Sigmoid colon (tissue), 7 donors: Measurements from ENCODE around the gene NDUFB4. TPM values are rescaled to one million over a fixed set of nuclear protein-coding genes. Genes with fewer than 3 reads are reported as not detected.

Experiments used
- DNase-seq: peaks from one replicate; pipeline ENCODE4 v3.0.0-alpha.2; 2019
- H3K27ac ChIP-seq, 4 donors: fragments of 200-600 bp; sonication (generic); one replicate each; pipeline ENCODE4 v1.5.1; 2016 to 2019; ENCODE audit warnings: mild to moderate bottlenecking in 1 of 4
- H3K27me3 ChIP-seq, 3 donors: fragments of 200-600 bp; sonication (generic); one replicate each; pipeline ENCODE4 v1.5.1; 2019; ENCODE audit warnings: mild to moderate bottlenecking in 1 of 3
- H3K36me3 ChIP-seq, 4 donors: fragments of 200-600 bp; sonication (generic); one replicate each; pipeline ENCODE4 v1.5.1; 2016 to 2019
- H3K4me1 ChIP-seq, 4 donors: fragments of 200-600 bp; sonication (generic); one replicate each; pipeline ENCODE4 v1.5.1; 2017 to 2019
- H3K4me3 ChIP-seq, 4 donors: fragments of 200-600 bp; sonication (generic); one replicate each; pipeline ENCODE4 v1.5.1; 2017 to 2019; ENCODE audit warnings: mild to moderate bottlenecking in 2 of 4, moderate library complexity in 1 of 4
- H3K9me3 ChIP-seq, 4 donors: fragments of 200-600 bp in 3 of 4; sonication (generic) in 3 of 4; one replicate each; pipeline versions ENCODE4 v1.5.1 to v1.6.1; 2013 to 2019
- CTCF ChIP-seq, 4 experiments: fragments of 450-650 bp in 3 of 4; fragments of 200-600 bp in 1 of 4; IDR thresholded peaks; one replicate each; pipeline ENCODE4 v1.5.1; 2016 to 2019; ENCODE audit warnings: antibody characterized with exemption in 4 of 4, mild to moderate bottlenecking in 3 of 4, moderate library complexity in 2 of 4
- EP300 ChIP-seq, 4 donors: sonication (generic); formaldehyde crosslinking; IDR thresholded peaks; one replicate each; pipeline ENCODE4 v1.6.1; 2017; ENCODE audit warnings: antibody characterized with exemption in 4 of 4
- POLR2A ChIP-seq, 2 donors: fragments of 450-650 bp; IDR thresholded peaks; one replicate each; pipeline ENCODE4 v1.6.1; 2016; ENCODE audit warnings: antibody characterized with exemption in 2 of 2, mild to moderate bottlenecking in 2 of 2, moderate library complexity in 2 of 2
- POLR2AphosphoS5 ChIP-seq, 4 donors: sonication (generic); formaldehyde crosslinking; IDR thresholded peaks; one replicate each; pipeline ENCODE4 v1.6.1; 2017; ENCODE audit warnings: antibody characterized with exemption in 4 of 4
- WGBS, 2 donors: extraction: QIAGEN DNeasy Blood & Tissue Kit; methylation state at CpG; one replicate each; pipeline ENCODE4 v1.1.7; 2013; 5-methylcytosine and 5-hydroxymethylcytosine counted together
- intact Hi-C: fragments of 100-400 bp; cut with DNase I; formaldehyde crosslinking; loops from one replicate; pipeline ENCODE4 v1.15.1; 2023
- polyA plus RNA-seq, 3 donors: library from polyadenylated mRNA; stranded (reverse); fragments of 200-250 nt; gene quantifications; one replicate each; pipeline ENCODE4 v1.2.3, GENCODE V29; 2013
- total RNA-seq, 4 donors: library from RNA; depleted of rRNA; stranded (reverse); fragments of >200 nt; gene quantifications; one replicate each; pipeline ENCODE4 v1.1.0, GENCODE V29; 2016
- donor health status: healthy with polysubstance abuse.
- donor health status: Bipolar disorder and iron deficiency.
- donor health status: healthy.

Gene NDUFB4
- total and polyA plus RNA-seq, 7 donors: 72.3 to 335 (median 148) TPM

DNA sequence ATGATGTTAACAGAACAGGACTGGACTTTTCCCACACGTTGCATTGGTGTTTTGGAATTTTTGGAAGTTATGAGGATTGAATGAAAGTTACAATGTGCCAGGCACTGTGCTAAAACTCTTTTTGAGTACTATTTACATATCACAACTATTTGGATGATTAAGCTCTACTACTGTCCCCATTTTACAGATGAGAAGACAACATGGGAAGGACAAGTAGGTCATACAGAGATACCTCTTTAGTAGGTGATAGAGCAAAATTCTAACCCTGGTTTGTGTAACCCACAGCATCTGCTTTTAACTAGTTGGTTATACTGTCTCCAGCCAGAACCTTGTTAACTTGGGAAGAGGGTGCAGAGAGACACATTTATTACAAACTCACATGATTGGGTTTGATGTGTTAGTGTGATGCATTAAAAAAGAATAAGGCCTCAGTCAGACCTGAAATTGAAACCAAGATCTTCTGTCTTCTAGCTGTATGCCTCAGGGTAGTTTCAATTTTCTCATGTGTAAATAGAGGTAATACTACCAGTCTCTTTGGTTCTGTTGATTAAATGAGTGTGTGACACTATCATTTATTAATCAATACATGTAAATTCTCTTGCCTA lies 1.4 kb downstream of the NDUFB4 start:
- Histone ChIP-seq H3K36me3 (peaks cover 0 to 35% (median 8%) of the 10 kb centered on the region in 4 donors), H3K27ac (peak overlapping the region in 3 of 4 donors; percentile 90 to 94 (median 91)), H3K4me3 (peak overlapping the region; percentile 62 to 88 (median 76)), H3K9me3 (no peaks in the 10 kb centered on the region), H3K4me1 (peaks cover 0 to 46% (median 38%) of the 10 kb centered on the region in 4 donors), H3K27me3 (no peaks in the 10 kb centered on the region)
- intact Hi-C loops: loop anchor here (5.0 to 10.0 kb wide), 4 partner anchors 35 to 503 kb away; partner anchors contain the start of genes GSK3B, GTF2E1, RABL3 and STXBP5L
- DNase-seq: no peak
- no peak for TF ChIP-seq EP300 (IDR thresholded peaks at IDR 0.05)
- TF ChIP-seq POLR2AphosphoS5 (IDR thresholded peaks at IDR 0.05): no peak
- TF ChIP-seq POLR2A (IDR thresholded peaks at IDR 0.05): no peak
- TF ChIP-seq CTCF (IDR thresholded peaks at IDR 0.05): no peak
- 16 to 49% methylated on average over 1 of the region's 1 CpG for WGBS, 2 donors

DNA sequence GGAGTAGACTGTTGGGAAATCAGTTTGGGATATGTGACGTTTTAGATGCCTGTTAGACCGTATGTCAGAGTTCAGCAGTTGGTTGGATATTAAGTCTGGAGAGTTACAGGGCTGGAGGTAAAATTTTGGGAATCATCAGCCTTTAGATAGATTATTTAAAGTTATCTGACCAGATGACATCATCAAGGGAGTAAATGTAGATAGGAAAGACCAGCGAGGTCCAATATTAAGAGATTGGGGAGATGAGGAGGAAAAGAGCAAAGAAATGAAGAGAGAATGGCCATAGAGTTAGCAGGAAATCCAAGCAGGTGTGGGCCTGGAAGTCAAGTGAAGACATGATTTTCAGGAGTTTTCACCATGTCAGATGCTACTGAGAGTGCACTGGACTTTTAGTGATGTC lies 3.1 kb downstream of the NDUFB4 start:
- intact Hi-C loops: loop anchor here (5.0 to 10.0 kb wide), 4 partner anchors 37 to 504 kb away; partner anchors contain the start of genes GSK3B, GTF2E1, RABL3 and STXBP5L
- H3K27ac ChIP-seq: peak overlapping the region in 2 of 4 donors; percentile 3 to 55
- H3K4me1 ChIP-seq: peaks cover 0 to 46% (median 38%) of the 10 kb centered on the region in 4 donors
- WGBS, 2 donors: 58 to 86% methylated on average over 3 of the region's 3 CpGs
- TF ChIP-seq EP300 (IDR thresholded peaks at IDR 0.05) (no peak), CTCF (IDR thresholded peaks at IDR 0.05) (no peak), POLR2A (IDR thresholded peaks at IDR 0.05) (no peak), POLR2AphosphoS5 (IDR thresholded peaks at IDR 0.05) (no peak)
- H3K27me3 ChIP-seq: no peaks in the 10 kb centered on the region
- H3K36me3 ChIP-seq: peaks cover 0 to 48% (median 9%) of the 10 kb centered on the region in 4 donors
- no peaks in the 10 kb centered on the region for H3K9me3 ChIP-seq
- DNase-seq: no peak
- no peak overlapping the region for H3K4me3 ChIP-seq

GRCh38 chr3:120601554-120601953 lies 5.4 kb downstream of the NDUFB4 start:
- Histone ChIP-seq H3K4me1 (peaks cover 0 to 42% (median 36%) of the 10 kb centered on the region in 4 donors), H3K27me3 (no peaks in the 10 kb centered on the region), H3K9me3 (no peaks in the 10 kb centered on the region), H3K36me3 (peaks cover 0 to 48% (median 9%) of the 10 kb centered on the region in 4 donors), H3K4me3 (no peak overlapping the region), H3K27ac (no peak overlapping the region)
- intact Hi-C loops: no loop called here
- no peak for DNase-seq
- WGBS, 2 donors: 76 to 77% methylated on average over 4 of the region's 4 CpGs
- TF ChIP-seq EP300 (IDR thresholded peaks at IDR 0.05): no peak
- TF ChIP-seq POLR2AphosphoS5 (IDR thresholded peaks at IDR 0.05): no peak
- no peak for TF ChIP-seq CTCF (IDR thresholded peaks at IDR 0.05)
- no peak for TF ChIP-seq POLR2A (IDR thresholded peaks at IDR 0.05)

- no peak overlapping the region for H3K27ac ChIP-seq
- 92 to 97% methylated on average over 2 of the region's 2 CpGs for WGBS, 2 donors
- H3K4me3 ChIP-seq: no peak overlapping the region
- H3K9me3 ChIP-seq: no peaks in the 10 kb centered on the region
- DNase-seq: no peak
- intact Hi-C loops: no loop called here
- H3K36me3 ChIP-seq: peaks cover 0 to 46% (median 9%) of the 10 kb centered on the region in 4 donors
- H3K4me1 ChIP-seq: peaks cover 0 to 34% (median 28%) of the 10 kb centered on the region in 4 donors
- no peaks in the 10 kb centered on the region for H3K27me3 ChIP-seq
- TF ChIP-seq POLR2A (IDR thresholded peaks at IDR 0.05): no peak
- no peak for TF ChIP-seq CTCF (IDR thresholded peaks at IDR 0.05)
- no peak for TF ChIP-seq EP300 (IDR thresholded peaks at IDR 0.05)
- no peak for TF ChIP-seq POLR2AphosphoS5 (IDR thresholded peaks at IDR 0.05)
Observed at GRCh38 chr3:120602682-120603081, 6.5 kb downstream of the NDUFB4 start.
